HG02973 (cell line): ENCODE measurements around the gene EYA4.

Source experiments
- ATAC-seq: cut with Tn5 transposase; IDR thresholded peaks from one replicate; pipeline ENCODE4 v1.9.1; 2021; ENCODE audit warnings: moderate library complexity; ENCODE audit not compliant: unreplicated experiment

EYA4 gene

GRCh38 chr6:133242637-133243585 is 1.8 kb downstream of the EYA4 start:
- ATAC-seq = no peak

GRCh38 chr6:133243723-133244305 is 2.7 kb downstream of the EYA4 start:
- ATAC-seq = no peak

GRCh38 chr6:133244519-133244918 is 3.4 kb downstream of the EYA4 start:
- no peak for ATAC-seq

- ATAC-seq = no peak
Measured at GRCh38 chr6:133245007-133245406, 3.9 kb downstream of the EYA4 start.

GRCh38 chr6:133245422-133245903 is 4.3 kb downstream of the EYA4 start:
- ATAC-seq = no peak

- ATAC-seq = no peak
Measured at GRCh38 chr6:133247581-133247980, 6.4 kb downstream of the EYA4 start.

GRCh38 chr6:133248241-133249001 is 7.3 kb downstream of the EYA4 start:
- no peak for ATAC-seq

GRCh38 chr6:133251688-133252087 is 10.5 kb downstream of the EYA4 start:
- ATAC-seq = no peak

GRCh38 chr6:133254552-133255228 is 13.5 kb downstream of the EYA4 start:
- ATAC-seq = no peak

GRCh38 chr6:133257545-133258105 is 16.5 kb downstream of the EYA4 start:
- ATAC-seq = no peak

GRCh38 chr6:133259561-133259960 is 18.4 kb downstream of the EYA4 start:
- ATAC-seq = no peak

- no peak for ATAC-seq
Measured at GRCh38 chr6:133262804-133263203, 21.6 kb downstream of the EYA4 start.

- ATAC-seq = no peak
Measured at GRCh38 chr6:133265066-133265465, 23.9 kb downstream of the EYA4 start.

- no peak for ATAC-seq
Measured at GRCh38 chr6:133266186-133266585, 25.0 kb downstream of the EYA4 start.

GRCh38 chr6:133268621-133269020 is 27.5 kb downstream of the EYA4 start:
- no peak for ATAC-seq

- no peak for ATAC-seq
Measured at GRCh38 chr6:133274813-133275212, 33.7 kb downstream of the EYA4 start.

- ATAC-seq = no peak
Measured at GRCh38 chr6:133275213-133275612, 34.1 kb downstream of the EYA4 start.

- no peak for ATAC-seq
Measured at GRCh38 chr6:133277228-133277899, 36.2 kb downstream of the EYA4 start.

- ATAC-seq = no peak
Measured at GRCh38 chr6:133277900-133278545, 36.9 kb downstream of the EYA4 start.
